Activated naive CD8-positive, alpha-beta T cell treated with anti-CD3 and anti-CD28 coated beads, Interleukin-2, amount 10 ng/mL, durations not matched to agents 7 days and 5 days (primary cell): Measurements from ENCODE around the gene AMDHD2. TPM values are rescaled to one million over a fixed set of nuclear protein-coding genes. Genes with fewer than 3 reads are reported as not detected.

Experiments
- ATAC-seq: fragments of 150-1000 bp; cut with Tn5 transposase; one replicate; pipeline ENCODE4 v1.10.0; 2021; ENCODE audit warnings: low read depth, moderate library complexity
- POLR2A ChIA-PET: fragments of 350-600 bp; sonication (Branson Sonifier 250); formaldehyde crosslinking; loops from one replicate; lab custom pipeline; 2021; ENCODE audit warnings: antibody characterized with exemption; lab: Charles Lee
- DNase-seq: peaks from one replicate; pipeline ENCODE4 v3.0.0; 2021
- H3K27ac Mint-ChIP-seq: one replicate; pipeline ENCODE4 v1.8.0; 2022; ENCODE audit warnings: mild to moderate bottlenecking, mixed read lengths
- H3K27me3 Mint-ChIP-seq: one replicate; pipeline ENCODE4 v1.8.0; 2022; ENCODE audit warnings: mild to moderate bottlenecking, moderate library complexity, mixed read lengths
- H3K36me3 Mint-ChIP-seq: one replicate; pipeline ENCODE4 v1.8.0; 2021; ENCODE audit warnings: mild to moderate bottlenecking, mixed read lengths
- H3K4me1 Mint-ChIP-seq: one replicate; pipeline ENCODE4 v1.8.0; 2021; ENCODE audit warnings: mixed read lengths
- H3K4me3 Mint-ChIP-seq: one replicate; pipeline ENCODE4 v1.8.0; 2022; ENCODE audit warnings: mild to moderate bottlenecking, moderate library complexity, mixed read lengths
- H3K9me3 Mint-ChIP-seq: one replicate; pipeline ENCODE4 v1.8.0; 2021; ENCODE audit warnings: mixed read lengths
- total RNA-seq, 2 experiments: library from RNA; stranded (reverse); gene quantifications; one replicate each; pipeline ENCODE4 v1.2.3, GENCODE V29; 2021

AMDHD2 gene, protein sequence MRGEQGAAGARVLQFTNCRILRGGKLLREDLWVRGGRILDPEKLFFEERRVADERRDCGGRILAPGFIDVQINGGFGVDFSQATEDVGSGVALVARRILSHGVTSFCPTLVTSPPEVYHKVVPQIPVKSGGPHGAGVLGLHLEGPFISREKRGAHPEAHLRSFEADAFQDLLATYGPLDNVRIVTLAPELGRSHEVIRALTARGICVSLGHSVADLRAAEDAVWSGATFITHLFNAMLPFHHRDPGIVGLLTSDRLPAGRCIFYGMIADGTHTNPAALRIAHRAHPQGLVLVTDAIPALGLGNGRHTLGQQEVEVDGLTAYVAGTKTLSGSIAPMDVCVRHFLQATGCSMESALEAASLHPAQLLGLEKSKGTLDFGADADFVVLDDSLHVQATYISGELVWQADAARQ
- total RNA-seq: 10 to 100 TPM; 74.0 to 75.4 TPM

DNA sequence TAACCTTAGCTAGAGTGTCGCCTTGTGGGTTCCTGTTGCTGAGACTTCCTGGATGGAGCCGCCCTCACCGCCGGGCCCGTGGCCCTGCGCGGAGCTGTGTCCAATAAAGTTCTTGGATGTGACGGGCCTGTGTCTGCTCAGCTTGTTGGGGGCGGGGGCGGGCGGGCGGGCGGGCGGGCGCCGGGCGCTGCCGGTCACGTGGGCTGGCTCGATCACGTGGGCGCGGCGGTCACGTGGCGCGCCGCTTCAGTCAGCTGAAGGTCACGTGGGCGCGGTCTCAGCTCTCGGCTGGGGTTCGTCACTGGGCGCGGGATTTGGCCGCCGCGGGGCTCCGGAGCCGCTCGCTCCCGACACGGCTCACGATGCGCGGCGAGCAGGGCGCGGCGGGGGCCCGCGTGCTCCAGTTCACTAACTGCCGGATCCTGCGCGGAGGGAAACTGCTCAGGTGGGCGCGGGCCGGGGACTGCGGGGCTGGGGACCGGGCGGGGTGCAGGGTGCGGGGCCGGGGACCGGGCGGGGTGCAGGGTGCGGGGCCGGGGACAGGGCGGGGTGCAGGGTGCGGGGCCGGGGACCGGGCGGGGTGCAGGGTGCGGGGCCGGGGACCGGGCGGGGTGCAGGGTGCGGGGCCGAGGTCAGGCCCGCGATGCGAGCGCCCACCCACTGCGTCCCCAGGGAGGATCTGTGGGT is at the start of gene AMDHD2:
AMDHD2 (plus strand) TSS at position 275 of the 687 bp plus-strand sequence; CDS start at position 363, 88 bp downstream.
- peak; percentile 92 for DNase-seq
- H3K27ac Mint-ChIP-seq: peak within 1 kb of the TSS; percentile 93
- no peaks in the 10 kb centered on the region for H3K27me3 Mint-ChIP-seq
- H3K36me3 Mint-ChIP-seq: peaks cover 16% of the 10 kb centered on the region
- peak; percentile 64 for ATAC-seq
- POLR2A ChIA-PET: interaction anchor here (0.6 to 3.3 kb wide), 13 partner anchors 9 to 305 kb away, joined by 3 to 69 read pairs (median 3); partner anchors contain the start of genes ABCA3, CCNF, CEMP1 and PDPK1
- H3K4me3 Mint-ChIP-seq: peak within 1 kb of the TSS; percentile 83
- H3K4me1 Mint-ChIP-seq: peaks cover 34% of the 10 kb centered on the region
- no peaks in the 10 kb centered on the region for H3K9me3 Mint-ChIP-seq

DNA sequence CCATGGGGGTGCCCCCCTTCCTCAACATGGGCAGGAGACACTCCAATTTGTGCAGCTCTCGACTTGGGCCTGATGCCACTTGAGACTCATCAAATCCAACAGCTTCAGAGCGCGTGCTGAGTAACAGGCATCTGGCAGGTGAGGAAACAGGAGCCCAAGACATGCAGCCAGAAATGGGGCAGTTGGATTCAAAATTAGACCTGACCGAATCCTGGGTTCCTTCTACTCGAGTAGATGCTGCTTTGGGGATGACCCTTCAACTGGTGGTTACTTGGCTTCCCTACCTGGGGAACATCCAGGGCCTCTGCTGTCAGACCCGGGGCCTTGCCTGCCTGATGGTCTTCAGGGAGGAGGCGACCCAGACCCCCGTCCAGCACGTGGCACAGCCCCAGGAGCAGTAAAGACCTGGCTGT is 49.6 kb upstream of the AMDHD2 start:
- DNase-seq (no peak), ATAC-seq (no peak)
- POLR2A ChIA-PET: interaction anchor here (0.5 to 1.6 kb wide), 2 partner anchors 11 to 32 kb away, joined by 3 to 7 read pairs; partner anchors contain the start of gene TEDC2
- H3K27me3 Mint-ChIP-seq: peaks cover 49% of the 10 kb centered on the region
- H3K27ac Mint-ChIP-seq: no peak overlapping the region
- H3K36me3 Mint-ChIP-seq: no peaks in the 10 kb centered on the region
- H3K4me3 Mint-ChIP-seq: no peak overlapping the region
- H3K4me1 Mint-ChIP-seq: peaks cover 9% of the 10 kb centered on the region
- H3K9me3 Mint-ChIP-seq: no peaks in the 10 kb centered on the region

GRCh38 chr16:2471016-2471652 is 49.0 kb upstream of the AMDHD2 start, which contains the start of gene NTN3:
NTN3 (plus strand) TSS chr16:2471297; CDS start chr16:2471702, 405 bp downstream.
- POLR2A ChIA-PET: interaction anchor here (0.5 to 1.6 kb wide), 2 partner anchors 11 to 32 kb away, joined by 3 to 7 read pairs; partner anchors contain the start of gene TEDC2
- Mint-ChIP-seq H3K27ac (no peak within 1 kb of the TSS), H3K36me3 (no peaks in the 10 kb centered on the region), H3K9me3 (no peaks in the 10 kb centered on the region), H3K27me3 (peaks cover 48% of the 10 kb centered on the region), H3K4me1 (peaks cover 9% of the 10 kb centered on the region), H3K4me3 (no peak within 1 kb of the TSS)
- ATAC-seq (no peak), DNase-seq (no peak)

- ATAC-seq: no peak
- Mint-ChIP-seq H3K9me3 (no peaks in the 10 kb centered on the region), H3K27me3 (peaks cover 42% of the 10 kb centered on the region), H3K36me3 (no peaks in the 10 kb centered on the region), H3K4me3 (no peak overlapping the region), H3K4me1 (peaks cover 14% of the 10 kb centered on the region), H3K27ac (no peak overlapping the region)
- POLR2A ChIA-PET: interaction anchor here (0.6 to 1.6 kb wide), 3 partner anchors 12 to 284 kb away, joined by 4 to 7 read pairs (median 4); partner anchors contain the start of gene TEDC2
- DNase-seq: no peak
Measured at GRCh38 chr16:2471653-2472487, 48.3 kb upstream of the AMDHD2 start.

GRCh38 chr16:2472488-2472864 is 47.7 kb upstream of the AMDHD2 start:
- peaks cover 37% of the 10 kb centered on the region for H3K27me3 Mint-ChIP-seq
- H3K9me3 Mint-ChIP-seq: no peaks in the 10 kb centered on the region
- ATAC-seq: no peak
- H3K4me1 Mint-ChIP-seq: peaks cover 13% of the 10 kb centered on the region
- DNase-seq: no peak
- H3K4me3 Mint-ChIP-seq: no peak overlapping the region
- POLR2A ChIA-PET: interaction anchor here (0.6 to 0.9 kb wide), 2 partner anchors 13 to 285 kb away, joined by 4 read pairs; partner anchors contain the start of gene TEDC2
- H3K27ac Mint-ChIP-seq: no peak overlapping the region
- no peaks in the 10 kb centered on the region for H3K36me3 Mint-ChIP-seq

DNA sequence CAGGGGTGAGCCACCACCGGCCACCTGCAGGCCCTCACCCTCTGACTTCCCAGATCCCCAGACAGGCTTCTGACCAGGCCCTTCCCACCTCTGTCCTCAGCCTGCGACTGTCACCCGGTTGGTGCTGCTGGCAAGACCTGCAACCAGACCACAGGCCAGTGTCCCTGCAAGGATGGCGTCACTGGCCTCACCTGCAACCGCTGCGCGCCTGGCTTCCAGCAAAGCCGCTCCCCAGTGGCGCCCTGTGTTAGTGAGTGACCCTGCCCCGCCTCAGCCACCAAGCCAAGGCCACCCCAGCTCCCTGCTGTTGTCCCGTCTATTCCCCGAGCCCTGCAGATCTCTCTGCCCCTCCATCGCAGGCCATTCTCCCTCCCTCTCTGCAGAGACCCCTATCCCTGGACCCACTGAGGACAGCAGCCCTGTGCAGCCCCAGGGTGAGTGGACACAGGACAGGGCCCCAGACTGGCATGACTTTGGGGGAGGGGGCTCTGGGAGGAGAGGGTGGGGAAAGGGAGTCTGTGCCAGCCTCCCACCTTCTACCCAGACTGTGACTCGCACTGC is 47.2 kb upstream of the AMDHD2 start:
- ATAC-seq: no peak
- no peak for DNase-seq
- no peaks in the 10 kb centered on the region for H3K36me3 Mint-ChIP-seq
- no peaks in the 10 kb centered on the region for H3K9me3 Mint-ChIP-seq
- POLR2A ChIA-PET: no interaction called here
- no peak overlapping the region for H3K27ac Mint-ChIP-seq
- H3K4me1 Mint-ChIP-seq: peaks cover 13% of the 10 kb centered on the region
- peak overlapping the region; percentile 42 for H3K4me3 Mint-ChIP-seq
- peaks cover 37% of the 10 kb centered on the region for H3K27me3 Mint-ChIP-seq

GRCh38 chr16:2473446-2473926 is 46.7 kb upstream of the AMDHD2 start:
- Mint-ChIP-seq H3K4me1 (peaks cover 12% of the 10 kb centered on the region), H3K27ac (no peak overlapping the region), H3K27me3 (peaks cover 32% of the 10 kb centered on the region), H3K9me3 (no peaks in the 10 kb centered on the region), H3K36me3 (no peaks in the 10 kb centered on the region), H3K4me3 (peak overlapping the region; percentile 42)
- ATAC-seq (peak; percentile 1), DNase-seq (no peak)
- POLR2A ChIA-PET: interaction anchor here (1.4 to 1.9 kb wide), 2 partner anchors 14 to 43 kb away, joined by 3 to 14 read pairs; partner anchors contain the start of gene TEDC2

DNA sequence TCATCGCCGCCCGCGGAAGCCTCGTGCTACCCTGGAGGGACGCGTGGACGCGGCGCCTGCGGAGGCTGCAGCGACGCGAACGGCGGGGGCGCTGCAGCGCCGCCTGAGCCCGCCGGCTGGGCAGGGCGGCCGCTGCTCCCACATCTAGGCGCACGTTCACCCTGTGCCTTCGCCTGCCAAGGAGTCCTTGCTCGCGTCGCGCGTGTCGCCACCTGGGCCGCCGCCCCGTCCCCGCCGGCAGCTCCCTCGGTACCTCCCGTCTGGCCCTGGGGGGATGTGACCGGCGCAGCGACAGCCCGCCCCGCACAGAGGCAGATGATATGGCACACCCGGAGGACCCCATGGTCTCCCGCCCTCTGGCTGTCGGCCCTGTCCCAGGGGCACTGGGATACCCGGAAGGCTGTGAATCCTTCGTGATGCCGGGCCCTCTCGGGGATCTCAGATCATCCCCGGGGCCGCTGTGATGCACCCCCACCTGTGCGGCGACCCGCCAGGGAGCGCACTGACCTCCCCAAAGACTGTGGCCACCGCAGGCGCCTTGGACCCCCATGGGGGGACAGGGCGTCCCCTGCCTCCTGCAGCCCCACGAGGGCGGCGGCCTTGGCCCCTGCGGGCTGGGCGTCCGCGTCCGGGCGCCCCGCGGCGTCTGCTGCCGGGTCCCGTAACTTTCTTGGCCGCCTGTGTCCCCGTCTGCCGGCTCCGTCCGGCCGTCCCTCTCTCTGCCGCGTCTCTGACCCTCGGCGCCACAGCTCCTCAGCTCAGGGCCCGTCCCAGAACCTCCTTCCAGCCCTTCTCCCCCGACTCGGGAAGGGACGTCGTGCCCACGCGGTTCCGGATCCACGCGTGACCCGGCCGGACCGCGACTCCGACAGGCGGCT is 45.9 kb upstream of the AMDHD2 start:
- peak; percentile 76 for DNase-seq
- H3K36me3 Mint-ChIP-seq: no peaks in the 10 kb centered on the region

DNA sequence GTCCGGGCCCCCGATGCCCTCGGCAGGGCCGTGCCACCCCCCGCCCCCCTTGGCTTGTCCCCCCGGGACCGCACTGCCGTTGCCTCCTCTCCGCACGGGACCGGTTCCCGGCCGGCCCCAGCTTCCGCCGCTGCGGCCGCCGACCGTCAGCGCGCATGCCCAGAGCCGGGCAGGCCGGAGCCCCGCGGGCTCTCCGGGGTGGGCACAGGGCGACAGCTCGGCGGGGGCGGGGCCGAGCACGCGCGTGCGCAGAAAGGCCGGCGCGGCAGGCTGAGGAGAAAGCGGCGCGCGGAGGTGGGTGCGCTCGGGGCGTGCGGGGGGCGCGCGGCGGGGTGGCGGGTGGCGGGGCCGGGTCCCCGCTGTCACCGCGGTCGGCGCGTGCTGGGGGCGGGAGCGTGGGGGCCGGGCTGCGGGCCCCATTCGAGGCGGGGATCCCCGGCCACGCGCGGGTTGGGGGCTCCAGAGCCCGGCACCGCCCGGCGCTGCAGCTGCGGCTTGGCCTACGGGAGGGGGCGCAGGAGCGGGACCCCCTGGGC is 45.2 kb upstream of the AMDHD2 start, which contains the start of gene TBC1D24:
TBC1D24 (plus strand) TSS at position 251 of the 536 bp plus-strand sequence. CDS start 21,022 bp downstream, outside the sequence.
- Mint-ChIP-seq H3K27me3 (peaks cover 18% of the 10 kb centered on the region), H3K9me3 (no peaks in the 10 kb centered on the region), H3K4me1 (peaks cover 9% of the 10 kb centered on the region), H3K4me3 (peak within 1 kb of the TSS; percentile 71), H3K27ac (peak within 1 kb of the TSS; percentile 45), H3K36me3 (no peaks in the 10 kb centered on the region)
- DNase-seq (peak; percentile 93), ATAC-seq (peak; percentile 72)
- POLR2A ChIA-PET: interaction anchor here (0.6 to 1.9 kb wide), 10 partner anchors 10 to 692 kb away, joined by 3 to 14 read pairs (median 3); partner anchors contain the start of genes ABCA3, NUBP2, SPSB3 and TEDC2

More for the DNA sequence above, 45.9 kb upstream of the AMDHD2 start:
- Mint-ChIP-seq H3K4me1 (peaks cover 11% of the 10 kb centered on the region), H3K27me3 (peaks cover 25% of the 10 kb centered on the region), H3K9me3 (no peaks in the 10 kb centered on the region), H3K4me3 (peak overlapping the region; percentile 71), H3K27ac (peak overlapping the region; percentile 45)
- POLR2A ChIA-PET: interaction anchor here (0.7 to 1.9 kb wide), 9 partner anchors 11 to 692 kb away, joined by 3 to 14 read pairs (median 3); partner anchors contain the start of genes ABCA3, NUBP2, SPSB3 and TEDC2
- peak; percentile 59 for ATAC-seq

DNA sequence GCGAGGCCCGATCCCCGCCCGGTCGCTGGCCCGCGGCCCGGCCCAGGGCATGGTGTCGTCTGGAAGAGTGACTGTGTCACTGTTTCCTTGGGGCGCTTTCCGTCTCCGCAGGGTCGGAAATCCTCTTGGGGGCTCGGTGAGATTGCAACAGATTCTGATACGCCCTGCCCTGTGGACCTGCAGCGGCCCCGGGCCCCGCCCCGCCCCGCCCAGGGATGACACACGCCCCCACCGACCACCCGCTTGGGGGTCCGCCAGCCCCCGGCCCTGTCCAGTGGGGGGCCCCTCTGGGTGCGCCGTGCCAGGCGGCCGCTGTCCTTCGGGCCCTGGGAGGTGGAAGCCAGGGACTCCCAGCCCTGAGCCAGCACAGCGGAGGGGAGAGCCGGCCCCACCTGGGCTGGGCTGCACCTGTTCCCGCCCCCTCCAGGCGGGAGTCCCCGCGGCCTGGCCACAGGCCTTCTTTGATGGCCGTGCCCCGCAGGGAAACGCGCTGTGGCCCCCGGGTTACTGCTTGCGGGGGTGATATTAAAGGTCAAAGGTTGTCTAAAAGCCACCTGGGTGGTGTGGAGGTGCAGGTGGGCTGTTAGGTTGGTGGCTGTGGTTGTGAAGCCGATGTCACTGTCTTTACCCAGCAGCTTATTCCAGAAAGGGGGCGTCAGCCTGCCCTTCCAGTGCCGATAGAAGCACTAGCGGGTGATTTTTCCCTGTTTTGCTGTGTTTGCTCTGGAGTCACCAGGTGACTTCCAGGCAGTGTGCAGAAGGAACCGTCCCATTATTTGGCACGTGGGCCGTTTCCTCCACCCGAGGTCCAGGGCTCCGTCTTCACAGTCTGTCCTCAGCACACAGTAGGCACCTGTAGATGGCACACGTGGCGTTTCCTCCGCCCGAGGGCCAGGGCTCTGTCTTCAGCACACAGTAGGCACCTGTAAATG is 44.5 kb upstream of the AMDHD2 start:
- H3K27ac Mint-ChIP-seq: no peak overlapping the region
- H3K27me3 Mint-ChIP-seq: peaks cover 11% of the 10 kb centered on the region
- peak overlapping the region; percentile 68 for H3K4me3 Mint-ChIP-seq
- peaks cover 10% of the 10 kb centered on the region for H3K4me1 Mint-ChIP-seq
- no peaks in the 10 kb centered on the region for H3K9me3 Mint-ChIP-seq
- ATAC-seq: peak; percentile 46
- no peaks in the 10 kb centered on the region for H3K36me3 Mint-ChIP-seq
- POLR2A ChIA-PET: interaction anchor here (0.6 to 1.9 kb wide), 9 partner anchors 9 to 693 kb away, joined by 3 to 14 read pairs (median 3); partner anchors contain the start of genes ABCA3, NUBP2, SPSB3 and TEDC2
- peak; percentile 65 for DNase-seq
